IPS-15b (cell line): Measurements from ENCODE around the gene ZKSCAN2.

Experiments
- H3K27me3 ChIP-seq: one replicate; pipeline ENCODE4 v1.6.1; 2013; ENCODE audit warnings: low read length; ENCODE audit not compliant: control insufficient read depth, insufficient read depth
- H3K36me3 ChIP-seq: one replicate; pipeline ENCODE4 v1.6.1; 2013; ENCODE audit warnings: low read length; ENCODE audit not compliant: control insufficient read depth, insufficient read depth
- H3K4me1 ChIP-seq: one replicate; pipeline ENCODE4 v1.6.1; 2013; ENCODE audit warnings: mild to moderate bottlenecking, low read length; ENCODE audit not compliant: control insufficient read depth, insufficient read depth
- H3K4me3 ChIP-seq: one replicate; pipeline ENCODE4 v1.5.1; 2013; ENCODE audit warnings: low read depth, low read length
- H3K9ac ChIP-seq: one replicate; pipeline ENCODE4 v1.6.1; 2013; ENCODE audit warnings: low read depth, mild to moderate bottlenecking, low read length
- H3K9me3 ChIP-seq: one replicate; pipeline ENCODE4 v1.6.1; 2013; ENCODE audit warnings: mild to moderate bottlenecking, low read length; ENCODE audit not compliant: control insufficient read depth, insufficient read depth

Gene ZKSCAN2

GRCh38 chr16:25222959-25223358 is 34.7 kb downstream of the ZKSCAN2 start:
- no peaks in the 10 kb centered on the region for H3K4me1 ChIP-seq
- H3K36me3 ChIP-seq, result no peaks in the 10 kb centered on the region
- H3K9ac ChIP-seq, result no peak overlapping the region
- H3K9me3 ChIP-seq, result no peaks in the 10 kb centered on the region
- H3K27me3 ChIP-seq, result no peaks in the 10 kb centered on the region
- no peak overlapping the region for H3K4me3 ChIP-seq

GRCh38 chr16:25219070-25219737 is 38.4 kb downstream of the ZKSCAN2 start:
- no peaks in the 10 kb centered on the region for H3K9me3 ChIP-seq
- no peak overlapping the region for H3K9ac ChIP-seq
- H3K27me3 ChIP-seq, result no peaks in the 10 kb centered on the region
- no peaks in the 10 kb centered on the region for H3K36me3 ChIP-seq
- H3K4me3 ChIP-seq, result no peak overlapping the region
- no peaks in the 10 kb centered on the region for H3K4me1 ChIP-seq

DNA sequence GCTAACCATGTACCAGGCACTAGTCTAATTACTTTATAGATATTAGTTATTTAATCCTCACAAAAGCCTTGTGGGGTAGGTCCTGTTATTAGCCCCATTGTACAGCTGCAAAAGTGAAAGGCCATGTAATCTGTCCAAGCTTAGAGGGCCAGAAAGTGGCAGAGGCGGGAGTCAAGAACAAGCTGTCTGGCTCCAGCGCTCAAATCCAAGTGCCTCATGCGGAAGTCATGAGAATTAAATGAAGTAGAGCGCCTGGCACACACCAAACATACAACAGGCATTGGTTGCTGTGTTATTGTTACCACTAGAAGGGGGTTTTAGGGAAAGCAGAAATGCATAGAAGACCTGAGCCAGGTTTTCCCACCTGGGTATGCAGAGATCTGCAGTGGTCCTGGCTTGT is 39.7 kb downstream of the ZKSCAN2 start:
- Histone ChIP-seq H3K36me3 (no peaks in the 10 kb centered on the region), H3K27me3 (no peaks in the 10 kb centered on the region), H3K9ac (no peak overlapping the region), H3K9me3 (no peaks in the 10 kb centered on the region), H3K4me1 (no peaks in the 10 kb centered on the region), H3K4me3 (no peak overlapping the region)

- no peak overlapping the region for H3K4me3 ChIP-seq
- no peaks in the 10 kb centered on the region for H3K4me1 ChIP-seq
- no peak overlapping the region for H3K9ac ChIP-seq
- no peaks in the 10 kb centered on the region for H3K36me3 ChIP-seq
- H3K27me3 ChIP-seq, result no peaks in the 10 kb centered on the region
- no peaks in the 10 kb centered on the region for H3K9me3 ChIP-seq
These were observed 40.5 kb downstream of the ZKSCAN2 start for GRCh38 chr16:25217112-25217511.

DNA sequence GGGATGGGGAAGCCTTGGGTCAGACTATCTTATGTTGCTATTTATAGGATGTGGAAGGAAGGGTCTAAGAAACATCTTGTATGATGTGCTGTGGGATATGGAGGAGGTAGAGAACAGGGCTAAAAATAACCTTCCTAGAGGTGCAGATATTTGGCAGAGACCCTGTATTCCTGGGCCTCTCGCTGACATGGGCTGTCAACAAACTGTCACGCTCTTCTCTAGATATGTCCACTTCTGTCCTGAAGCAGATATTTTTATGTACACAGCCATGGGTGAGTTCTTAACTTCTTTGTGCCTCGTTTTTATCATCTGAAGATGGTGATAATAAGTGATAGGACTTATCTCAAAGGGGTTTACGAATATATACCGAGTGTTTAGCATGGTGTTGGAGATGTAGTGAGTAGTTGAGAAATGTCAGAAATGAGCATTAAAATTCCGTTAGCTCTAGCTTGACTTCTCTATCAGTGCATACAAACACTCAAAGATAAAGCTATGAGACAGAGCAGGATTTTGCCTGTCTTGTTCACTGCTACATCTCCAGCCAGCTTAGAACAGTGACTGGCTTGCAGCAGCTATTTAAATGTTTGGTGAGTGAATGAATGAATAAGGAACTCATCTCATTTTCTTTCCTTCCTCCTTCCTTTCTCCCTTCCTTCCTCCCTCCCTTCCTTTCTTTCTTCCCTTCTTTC is 43.8 kb downstream of the ZKSCAN2 start:
- H3K9me3 ChIP-seq, result no peaks in the 10 kb centered on the region
- H3K9ac ChIP-seq, result no peak overlapping the region
- H3K27me3 ChIP-seq, result no peaks in the 10 kb centered on the region
- H3K36me3 ChIP-seq, result no peaks in the 10 kb centered on the region
- H3K4me1 ChIP-seq, result no peaks in the 10 kb centered on the region
- H3K4me3 ChIP-seq, result no peak overlapping the region

DNA sequence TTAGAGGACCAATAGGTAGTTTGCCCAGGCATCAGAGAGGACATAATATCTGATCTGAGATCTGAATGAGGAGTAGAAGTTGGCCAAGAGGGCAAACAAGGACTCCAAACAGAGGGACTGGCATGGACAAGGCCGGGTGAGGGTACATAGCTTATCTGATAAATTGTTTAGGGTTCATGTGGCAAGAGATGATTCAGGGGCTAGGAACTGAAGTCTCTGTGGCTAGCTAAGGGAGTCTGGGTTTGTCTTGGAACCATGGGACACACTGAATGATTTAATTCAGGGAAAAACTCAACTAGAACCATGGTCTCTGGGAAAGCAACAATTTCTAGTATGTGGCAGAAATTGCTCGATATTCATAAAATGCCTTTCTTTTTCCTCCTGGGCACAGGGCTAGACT is 45.0 kb downstream of the ZKSCAN2 start:
- no peaks in the 10 kb centered on the region for H3K36me3 ChIP-seq
- no peaks in the 10 kb centered on the region for H3K9me3 ChIP-seq
- H3K4me3 ChIP-seq, result no peak overlapping the region
- H3K4me1 ChIP-seq, result no peaks in the 10 kb centered on the region
- no peak overlapping the region for H3K9ac ChIP-seq
- no peaks in the 10 kb centered on the region for H3K27me3 ChIP-seq

GRCh38 chr16:25210758-25211157 is 46.9 kb downstream of the ZKSCAN2 start:
- Histone ChIP-seq H3K27me3 (no peaks in the 10 kb centered on the region), H3K9ac (no peak overlapping the region), H3K36me3 (no peaks in the 10 kb centered on the region), H3K9me3 (no peaks in the 10 kb centered on the region), H3K4me3 (no peak overlapping the region), H3K4me1 (no peaks in the 10 kb centered on the region)

DNA sequence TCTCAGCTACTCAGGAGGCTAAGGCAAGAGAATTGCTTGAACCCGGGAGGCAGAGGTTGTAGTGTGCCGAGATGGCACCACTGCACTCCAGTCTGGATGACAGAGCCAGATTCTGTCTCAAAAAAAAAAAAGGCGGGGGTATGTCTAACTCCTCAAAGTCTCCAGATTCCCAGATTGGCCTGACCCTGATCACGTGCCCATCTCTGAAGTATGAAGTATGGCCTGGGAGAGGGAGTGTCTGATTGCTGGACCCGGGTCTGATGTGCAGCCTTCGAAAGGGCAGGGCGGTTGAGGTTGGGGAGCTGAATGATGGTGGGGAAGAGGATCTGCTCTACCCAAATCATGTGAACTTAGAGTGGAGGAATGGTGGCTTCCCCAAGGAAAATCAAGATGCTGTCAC is 58.2 kb downstream of the ZKSCAN2 start:
- Histone ChIP-seq H3K36me3 (no peaks in the 10 kb centered on the region), H3K9me3 (no peaks in the 10 kb centered on the region), H3K9ac (no peak overlapping the region), H3K4me1 (no peaks in the 10 kb centered on the region), H3K27me3 (no peaks in the 10 kb centered on the region), H3K4me3 (no peak overlapping the region)

- Histone ChIP-seq H3K4me3 (no peak overlapping the region), H3K9me3 (no peaks in the 10 kb centered on the region), H3K4me1 (no peaks in the 10 kb centered on the region), H3K27me3 (no peaks in the 10 kb centered on the region), H3K9ac (no peak overlapping the region), H3K36me3 (no peaks in the 10 kb centered on the region)
These were observed 59.6 kb downstream of the ZKSCAN2 start for GRCh38 chr16:25198021-25198420.

- Histone ChIP-seq H3K36me3 (no peaks in the 10 kb centered on the region), H3K9ac (no peak overlapping the region), H3K4me3 (no peak overlapping the region), H3K27me3 (no peaks in the 10 kb centered on the region), H3K9me3 (no peaks in the 10 kb centered on the region), H3K4me1 (no peaks in the 10 kb centered on the region)
These were observed 63.3 kb downstream of the ZKSCAN2 start for GRCh38 chr16:25194273-25194878.

- Histone ChIP-seq H3K4me3 (no peak overlapping the region), H3K36me3 (no peaks in the 10 kb centered on the region), H3K27me3 (no peaks in the 10 kb centered on the region), H3K9me3 (no peaks in the 10 kb centered on the region), H3K9ac (no peak overlapping the region), H3K4me1 (no peaks in the 10 kb centered on the region)
These were observed 65.5 kb downstream of the ZKSCAN2 start for GRCh38 chr16:25192096-25192495.

GRCh38 chr16:25189305-25189704 is 68.3 kb downstream of the ZKSCAN2 start:
- no peak overlapping the region for H3K4me3 ChIP-seq
- no peaks in the 10 kb centered on the region for H3K36me3 ChIP-seq
- no peaks in the 10 kb centered on the region for H3K9me3 ChIP-seq
- no peaks in the 10 kb centered on the region for H3K4me1 ChIP-seq
- H3K9ac ChIP-seq, result no peak overlapping the region
- no peaks in the 10 kb centered on the region for H3K27me3 ChIP-seq
